HL-60/S4 (cell line): Measurements from ENCODE around the gene HIC1.
"Not testable (repeated sequence)": the region's sequence is repeated elsewhere in the genome, so short reads cannot be mapped to it uniquely, and the experiment has no call there.

Source experiments
- in situ Hi-C: fragments of 300-500 bp; cut with MboI; formaldehyde crosslinking; loops from 2 replicates; pipeline ENCODE4 v1.14.3; 2022; ENCODE audit warnings: low sequenced_read_pairs

HIC1 gene

GRCh38 chr17:2054512-2055291 is at the start of gene HIC1:
HIC1 (plus strand) TSS chr17:2055103; CDS start chr17:2056691, 1,588 bp downstream.
- in situ Hi-C loops: no loop called here

DNA sequence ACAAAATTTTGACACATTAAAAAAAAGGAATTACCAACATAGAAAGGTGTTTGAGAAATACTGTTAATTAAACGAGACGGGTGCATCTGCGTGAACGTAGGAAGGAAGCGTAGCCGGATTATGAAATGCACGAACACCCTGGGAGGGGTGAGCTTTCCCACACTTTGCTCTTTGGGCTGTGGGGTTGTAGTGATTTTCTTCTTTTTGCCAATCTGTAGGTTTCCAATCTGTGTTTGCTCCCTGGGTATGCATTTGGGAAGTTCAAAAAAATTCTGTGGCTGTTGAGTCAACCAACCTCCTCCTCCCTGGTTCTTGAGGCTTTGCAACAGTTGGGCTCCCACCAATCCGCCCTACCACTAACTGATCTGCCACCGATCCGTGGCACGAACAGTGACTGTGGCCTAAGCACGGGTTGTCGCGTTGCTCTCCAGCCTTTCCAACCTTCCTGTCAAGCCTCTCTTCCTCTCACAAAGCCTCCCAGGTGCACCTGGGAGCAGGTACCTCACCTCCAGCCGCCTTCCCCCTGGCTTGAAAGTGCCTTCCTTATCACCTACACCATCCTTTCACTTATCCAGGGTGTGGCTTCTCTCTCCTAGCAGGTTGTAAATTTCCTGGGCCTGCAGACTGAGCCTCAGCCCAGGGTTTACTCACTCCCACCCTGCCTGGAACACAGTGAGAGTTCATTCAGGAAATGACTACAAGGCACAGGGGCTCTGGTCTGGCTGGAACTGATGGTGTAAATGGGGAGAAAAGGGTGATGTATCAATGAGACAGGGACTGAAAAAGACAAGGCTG is 46.4 kb upstream of the HIC1 start:
- in situ Hi-C loops: no loop called here

DNA sequence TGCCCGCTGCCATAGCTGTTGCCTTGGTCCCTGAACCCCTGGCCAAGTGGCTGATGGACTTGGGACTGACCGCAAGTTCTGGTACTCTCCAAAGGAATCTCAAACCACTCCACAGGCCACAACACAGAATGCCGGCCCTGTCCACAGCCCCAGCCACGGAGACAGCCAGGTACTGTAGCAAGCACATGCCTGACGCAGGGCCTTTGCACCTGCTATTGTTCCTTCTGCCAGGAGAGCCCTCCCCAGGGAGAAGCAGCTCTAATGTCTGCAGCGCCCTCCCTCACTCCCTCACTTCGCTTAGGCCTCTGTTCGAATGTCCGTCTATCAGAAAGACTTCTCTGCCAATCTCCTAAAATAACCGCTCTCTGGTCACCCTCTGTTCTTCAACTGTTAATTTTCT is 45.2 kb upstream of the HIC1 start:
- in situ Hi-C loops: no loop called here

GRCh38 chr17:2011411-2012371 is 43.2 kb upstream of the HIC1 start:
- in situ Hi-C loops: no loop called here

DNA sequence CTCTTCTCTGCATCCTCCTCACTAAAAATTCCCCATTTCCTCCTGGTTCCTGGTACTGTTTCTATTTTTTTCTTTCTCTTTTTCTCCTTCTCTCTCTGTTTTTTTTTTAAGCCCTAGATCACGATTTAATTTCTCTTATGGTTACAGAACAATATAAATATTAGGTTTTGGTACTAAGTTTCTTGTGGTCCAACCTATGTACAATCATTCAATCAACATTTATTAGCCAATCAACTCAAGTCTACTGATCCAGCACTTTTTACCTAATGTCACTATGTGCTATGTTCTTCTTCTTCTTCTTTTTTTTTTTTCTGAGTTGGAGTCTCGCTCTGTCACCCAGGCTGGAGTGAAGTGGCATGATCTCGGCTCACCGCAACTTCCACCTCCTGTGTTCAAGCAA is 42.4 kb upstream of the HIC1 start:
- in situ Hi-C loops: no loop called here

DNA sequence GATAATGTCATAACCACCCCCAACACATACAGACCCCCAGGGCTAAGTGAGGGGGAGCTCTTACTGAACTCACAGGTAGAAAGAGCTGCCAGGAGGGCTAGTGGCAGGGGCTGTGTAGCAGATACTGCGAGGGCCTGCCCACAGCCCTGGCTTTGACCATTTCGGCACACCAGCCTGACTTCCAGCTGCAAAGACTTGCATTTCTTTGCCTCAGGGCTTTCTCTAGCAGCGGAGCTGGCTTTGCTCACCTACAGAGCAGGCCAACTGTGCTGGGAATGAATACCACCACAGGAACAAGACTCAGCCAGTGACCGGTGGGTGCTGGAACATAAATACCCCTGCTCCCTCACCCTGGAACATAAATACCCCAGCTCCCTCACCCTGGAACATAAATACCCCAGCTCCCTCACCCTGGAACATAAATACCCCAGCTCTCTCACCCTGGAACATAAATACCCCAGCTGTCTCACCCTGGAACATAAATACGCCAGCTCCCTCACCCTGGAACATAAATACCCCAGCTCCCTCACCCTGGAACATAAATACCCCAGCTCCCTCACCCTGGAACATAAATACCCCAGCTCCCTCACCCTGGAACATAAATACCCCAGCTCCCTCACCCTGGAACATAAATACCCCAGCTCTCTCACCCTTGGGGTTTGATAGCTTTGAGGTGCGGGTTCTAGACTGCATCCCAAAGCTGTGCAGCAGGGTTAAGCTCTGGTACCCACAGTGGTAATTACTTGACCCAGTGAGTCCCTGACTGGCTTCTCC is 41.5 kb upstream of the HIC1 start:
- in situ Hi-C loops: not testable (repeated sequence)

DNA sequence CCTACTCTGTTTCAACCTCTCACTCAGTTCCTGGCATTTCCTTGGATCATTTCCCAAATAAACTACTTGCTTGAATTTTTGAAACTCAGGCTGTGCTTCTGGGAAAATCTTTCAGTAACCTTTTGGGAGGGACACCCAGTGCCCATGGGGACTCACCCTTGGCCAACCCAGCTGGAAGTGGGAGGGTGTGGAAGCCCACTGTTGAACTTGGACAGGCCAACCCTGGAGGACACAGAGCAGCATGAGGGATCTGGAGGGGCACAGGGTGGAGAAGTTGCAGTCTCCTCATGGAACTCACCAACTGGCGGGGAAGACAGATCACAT is 40.9 kb upstream of the HIC1 start:
- in situ Hi-C loops: no loop called here

GRCh38 chr17:2015314-2015713 is 39.6 kb upstream of the HIC1 start:
- in situ Hi-C loops: no loop called here

- in situ Hi-C loops: no loop called here
Observed at GRCh38 chr17:2016494-2016893, 38.4 kb upstream of the HIC1 start.

GRCh38 chr17:2017274-2017941 is 37.5 kb upstream of the HIC1 start:
- in situ Hi-C loops: no loop called here

DNA sequence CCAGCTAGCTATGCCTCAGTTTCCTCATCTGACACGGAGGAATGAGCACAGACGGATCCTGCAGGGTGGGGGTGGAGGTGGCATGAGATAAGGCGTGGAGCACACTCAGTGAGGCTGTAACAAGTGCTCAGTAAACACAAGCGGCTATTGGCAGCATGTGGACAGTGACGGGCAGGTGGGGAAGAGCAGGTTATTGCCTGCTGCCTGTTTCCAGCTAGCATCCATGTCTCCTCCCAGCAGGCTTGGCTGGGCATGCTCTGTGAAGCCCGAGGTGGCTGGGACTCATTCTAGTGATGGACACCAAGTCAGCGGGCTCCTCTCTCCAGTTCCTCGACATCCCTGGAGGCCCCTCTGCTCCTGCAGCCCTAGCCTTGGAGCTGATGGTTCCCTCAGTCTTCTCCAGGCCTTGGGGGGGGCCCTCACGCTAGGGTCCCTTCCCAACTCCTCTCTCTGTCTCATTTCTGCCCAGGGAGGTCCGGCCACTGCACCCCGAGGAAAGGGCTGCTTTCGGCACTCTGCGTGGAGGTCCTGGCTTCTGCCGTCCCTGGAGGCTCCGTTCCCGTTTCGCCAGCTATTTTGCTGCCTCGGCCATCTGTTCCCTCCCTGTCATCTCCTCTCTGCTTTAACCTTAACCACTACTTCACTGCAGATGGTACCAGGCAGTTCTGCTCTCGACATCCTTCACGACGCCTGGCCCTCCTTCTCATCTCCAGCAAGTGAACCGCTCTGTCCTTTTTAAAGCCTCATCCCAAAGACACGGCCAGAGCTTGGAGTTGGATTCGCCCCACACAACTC is 36.0 kb upstream of the HIC1 start:
- in situ Hi-C loops: no loop called here

DNA sequence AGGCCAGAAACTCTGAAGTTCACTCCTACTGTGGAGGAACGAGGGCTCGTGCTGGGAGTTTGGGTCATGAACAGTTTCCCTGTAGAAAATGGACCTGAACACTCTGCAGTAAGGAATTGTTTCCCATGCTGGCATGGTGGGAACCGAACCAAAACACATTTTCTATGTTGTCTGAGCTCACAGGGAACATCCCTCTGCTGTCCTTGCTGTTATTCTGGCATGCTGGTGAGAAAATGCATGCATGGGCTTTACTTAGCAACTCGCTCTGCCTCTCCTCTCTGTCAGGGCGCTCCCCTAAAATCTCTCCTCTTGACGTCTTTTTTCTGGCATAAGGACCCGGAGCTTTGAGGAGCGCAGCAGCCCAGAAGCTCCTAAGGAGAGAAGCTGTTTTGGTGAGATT is 35.2 kb upstream of the HIC1 start:
- in situ Hi-C loops: no loop called here

GRCh38 chr17:2020721-2021120 is 34.2 kb upstream of the HIC1 start:
- in situ Hi-C loops: no loop called here

DNA sequence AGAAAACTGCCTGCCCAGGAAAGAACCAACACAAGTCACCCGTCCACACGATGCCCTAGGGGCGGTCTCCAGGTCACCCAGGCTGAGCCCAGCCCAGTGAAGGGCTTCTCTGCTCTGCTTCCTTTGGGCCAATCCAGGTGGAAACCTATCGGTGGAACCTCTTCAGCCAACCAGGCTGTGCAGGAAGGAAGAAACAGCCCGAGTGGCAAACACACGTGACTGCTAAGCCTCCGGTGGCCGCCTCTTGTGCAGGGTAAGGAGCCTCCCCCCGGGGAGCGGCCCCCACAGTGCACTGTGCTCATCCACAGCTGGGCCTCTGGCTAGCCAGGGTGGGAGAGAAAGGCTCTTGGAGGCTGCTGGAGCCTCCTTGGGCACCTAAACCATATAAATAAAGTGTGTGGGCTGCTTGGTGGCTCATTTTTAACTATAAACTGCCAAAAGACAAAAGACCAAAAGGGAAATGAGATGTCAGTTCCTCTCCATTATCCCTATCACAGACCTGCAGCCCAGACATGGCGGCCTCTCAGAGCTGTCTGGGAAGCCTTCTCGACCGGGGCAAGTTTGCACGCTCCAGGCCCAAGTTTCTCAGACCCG is 32.2 kb upstream of the HIC1 start:
- in situ Hi-C loops: no loop called here

- in situ Hi-C loops: no loop called here
Observed at GRCh38 chr17:2023256-2023655, 31.6 kb upstream of the HIC1 start.

DNA sequence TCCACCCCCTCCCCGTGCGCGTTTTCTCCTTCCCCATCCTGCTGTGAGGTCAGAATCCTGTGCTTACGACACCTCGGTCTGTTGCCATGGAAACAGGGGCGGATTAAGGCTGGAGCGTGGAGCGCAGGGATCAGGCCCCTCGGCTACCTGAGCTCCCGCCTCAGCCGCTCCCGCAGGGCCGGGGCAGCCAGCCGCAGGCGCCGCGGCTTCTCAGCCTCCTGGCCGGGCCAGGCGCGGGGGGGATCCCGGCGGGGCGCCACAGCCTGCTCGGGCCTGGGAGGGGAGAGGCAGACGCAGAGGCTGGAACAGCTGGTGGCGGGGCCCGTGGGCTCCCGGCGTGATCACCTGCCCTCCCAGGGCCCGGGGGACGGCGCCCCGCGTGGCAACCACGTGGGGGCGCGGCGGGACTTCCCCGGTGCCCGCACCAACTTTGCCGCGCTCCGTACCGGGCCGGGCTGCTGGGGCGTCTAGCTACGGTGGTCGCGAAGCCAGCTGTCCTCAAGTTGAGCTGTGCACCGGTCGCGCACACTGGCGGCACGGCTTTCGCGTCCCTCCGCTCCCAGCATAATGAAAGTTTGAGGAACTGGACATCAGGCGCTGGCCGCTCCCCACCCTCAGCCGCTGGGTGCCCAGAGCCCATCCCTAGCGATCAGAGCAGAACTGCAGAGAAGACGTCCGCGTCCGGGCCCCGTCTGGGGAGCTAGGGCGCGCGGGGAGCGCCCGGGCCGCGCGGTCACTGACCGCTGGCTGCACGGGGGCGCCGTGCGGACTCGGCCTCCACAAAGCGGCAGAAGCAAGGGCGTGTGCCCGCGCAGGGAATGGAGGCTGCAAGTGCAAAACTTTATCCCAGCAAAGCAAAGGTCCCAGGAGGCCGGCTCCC is 31.0 kb upstream of the HIC1 start:
- in situ Hi-C loops: no loop called here

DNA sequence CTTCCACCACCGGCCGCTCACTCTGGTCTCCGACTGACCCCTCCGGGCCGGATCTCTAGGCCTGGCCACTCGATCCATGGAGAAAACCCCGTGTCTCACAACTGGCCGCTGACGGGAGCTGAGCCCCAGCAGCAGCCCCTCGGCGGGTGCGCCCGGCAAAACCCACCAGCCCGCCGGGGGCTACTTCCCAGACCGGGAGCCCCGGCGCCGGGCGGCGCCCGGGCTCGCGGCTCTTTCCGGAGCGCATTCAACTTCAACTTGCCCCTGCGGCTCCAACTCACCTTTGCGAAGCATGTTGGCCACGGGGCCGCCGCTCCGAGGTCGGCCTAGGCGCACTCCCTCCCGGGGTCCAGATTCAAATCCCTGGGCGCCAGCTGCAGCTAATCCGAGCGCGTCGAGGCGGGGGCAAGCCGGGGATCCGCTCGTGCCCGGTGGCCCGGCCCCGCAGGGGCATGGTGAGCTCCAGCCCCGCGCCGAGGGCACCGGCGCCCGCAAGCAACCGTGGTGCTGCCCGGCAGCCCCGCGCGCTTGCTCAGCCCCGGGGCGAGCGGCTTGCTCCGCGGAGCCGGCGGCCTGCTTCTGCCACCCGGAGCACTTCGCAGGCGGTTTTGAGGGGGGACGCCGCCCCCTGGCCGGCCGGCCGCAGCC is 30.2 kb upstream of the HIC1 start:
- in situ Hi-C loops: loop anchor here (25.0 kb wide), 1 partner anchor 312 kb away; the partner anchor contains the start of genes TLCD2 and WDR81
